ENCODE results near the gene KCND2.

Gene KCND2

DNA sequence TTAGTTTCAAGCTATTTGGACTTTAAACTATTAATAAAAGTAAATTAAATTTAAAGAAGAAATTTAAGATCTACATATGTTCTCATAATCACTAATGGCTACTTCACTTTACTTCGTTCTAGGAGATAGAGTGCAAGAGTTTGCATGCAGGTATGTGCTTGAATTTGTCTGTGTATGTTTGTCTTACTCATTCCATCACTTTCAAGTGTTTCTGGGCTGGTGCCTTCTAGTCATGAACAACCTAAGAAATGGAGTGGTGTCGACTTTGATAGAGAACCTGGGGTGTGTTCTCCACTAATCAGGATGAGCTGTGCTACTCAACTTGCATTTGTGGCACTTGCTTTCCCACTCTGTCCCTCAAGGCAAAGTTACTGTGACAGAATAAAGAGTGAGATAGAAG, 169.9 kb downstream of the KCND2 start:
- TF ChIP-seq, protein P1, sequence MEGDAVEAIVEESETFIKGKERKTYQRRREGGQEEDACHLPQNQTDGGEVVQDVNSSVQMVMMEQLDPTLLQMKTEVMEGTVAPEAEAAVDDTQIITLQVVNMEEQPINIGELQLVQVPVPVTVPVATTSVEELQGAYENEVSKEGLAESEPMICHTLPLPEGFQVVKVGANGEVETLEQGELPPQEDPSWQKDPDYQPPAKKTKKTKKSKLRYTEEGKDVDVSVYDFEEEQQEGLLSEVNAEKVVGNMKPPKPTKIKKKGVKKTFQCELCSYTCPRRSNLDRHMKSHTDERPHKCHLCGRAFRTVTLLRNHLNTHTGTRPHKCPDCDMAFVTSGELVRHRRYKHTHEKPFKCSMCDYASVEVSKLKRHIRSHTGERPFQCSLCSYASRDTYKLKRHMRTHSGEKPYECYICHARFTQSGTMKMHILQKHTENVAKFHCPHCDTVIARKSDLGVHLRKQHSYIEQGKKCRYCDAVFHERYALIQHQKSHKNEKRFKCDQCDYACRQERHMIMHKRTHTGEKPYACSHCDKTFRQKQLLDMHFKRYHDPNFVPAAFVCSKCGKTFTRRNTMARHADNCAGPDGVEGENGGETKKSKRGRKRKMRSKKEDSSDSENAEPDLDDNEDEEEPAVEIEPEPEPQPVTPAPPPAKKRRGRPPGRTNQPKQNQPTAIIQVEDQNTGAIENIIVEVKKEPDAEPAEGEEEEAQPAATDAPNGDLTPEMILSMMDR (IDR thresholded peaks at IDR 0.05) = no peak

DNA sequence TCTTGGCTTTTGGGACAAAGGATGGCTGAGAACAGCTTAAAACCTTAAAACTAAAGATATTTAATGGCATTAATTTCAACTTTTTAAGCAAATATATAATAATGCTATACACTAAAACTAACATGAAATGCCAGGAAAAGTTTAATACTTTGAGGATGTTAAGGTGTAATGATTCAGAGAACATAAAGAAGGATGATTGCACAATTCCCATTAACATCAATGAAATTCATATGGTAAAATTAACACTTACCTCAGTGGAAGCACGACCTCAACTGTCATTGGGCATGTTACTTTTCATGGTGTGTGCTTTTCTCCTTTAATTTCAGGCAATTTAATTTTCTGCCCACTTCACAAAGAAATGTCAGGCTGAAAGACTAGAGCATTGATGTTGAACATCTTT, 171.7 kb downstream of the KCND2 start:
- TF ChIP-seq, protein P1 (IDR thresholded peaks at IDR 0.05) = no peak

DNA sequence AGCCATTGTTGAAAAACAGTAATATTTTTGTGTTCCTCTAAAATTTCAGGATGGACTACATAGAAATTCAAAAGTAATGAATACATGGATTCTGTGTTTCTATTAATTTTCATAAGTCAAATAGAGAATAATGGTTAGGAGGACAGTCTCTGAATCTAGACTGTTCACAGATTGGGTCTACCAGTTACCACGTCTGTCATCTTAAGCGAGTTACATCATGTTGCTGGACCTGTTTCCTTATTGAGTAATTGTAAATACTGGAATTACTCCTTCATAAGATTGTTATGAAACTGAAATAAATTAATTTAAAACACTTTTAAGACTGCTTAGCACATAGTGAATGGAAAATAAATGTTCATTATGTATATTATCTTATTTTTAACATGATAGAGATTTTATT, 172.3 kb downstream of the KCND2 start:
- TF ChIP-seq, protein P1 (IDR thresholded peaks at IDR 0.05) = no peak

DNA sequence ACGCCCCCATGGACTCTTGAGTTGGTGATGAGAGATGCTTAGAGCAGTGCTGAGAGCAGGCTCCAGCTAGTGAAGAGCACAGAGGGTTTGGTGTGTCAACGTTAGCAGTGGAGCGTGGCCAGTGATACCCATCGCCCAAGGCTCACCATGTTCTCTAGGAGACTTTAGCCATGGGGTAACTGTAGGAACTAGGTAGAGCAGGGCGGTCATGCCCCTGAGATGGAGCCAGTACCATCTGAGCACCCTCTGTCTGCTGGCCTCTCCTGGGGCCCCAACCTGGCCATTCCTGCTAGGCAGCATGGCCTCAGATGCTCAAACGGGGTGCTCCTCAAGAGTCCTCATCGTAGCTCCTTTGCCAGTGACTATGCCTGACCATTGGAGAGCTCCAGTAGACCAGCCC, 179.7 kb downstream of the KCND2 start:
- TF ChIP-seq, protein P1 (IDR thresholded peaks at IDR 0.05) = no peak

DNA sequence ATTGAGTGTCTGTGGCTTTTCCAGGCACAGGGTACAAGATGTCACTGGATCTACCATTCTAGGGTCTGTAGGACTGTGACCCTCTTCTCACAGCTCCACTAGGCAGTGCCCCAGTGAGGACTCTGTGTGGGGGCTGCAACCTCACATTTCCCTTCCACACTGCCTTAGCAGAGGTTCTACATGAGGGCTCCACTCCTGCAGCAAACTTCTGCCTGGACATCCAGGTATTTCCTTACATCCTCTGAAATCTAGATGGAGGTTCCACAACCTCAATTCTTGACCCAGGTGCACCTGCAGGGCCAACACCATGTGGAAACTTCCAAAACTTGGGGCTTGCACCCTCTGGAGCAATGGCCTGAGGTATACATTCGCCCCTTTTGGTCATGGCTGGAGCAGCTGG, 183.7 kb downstream of the KCND2 start:
- TF ChIP-seq, protein P1 (IDR thresholded peaks at IDR 0.05) = no peak

DNA sequence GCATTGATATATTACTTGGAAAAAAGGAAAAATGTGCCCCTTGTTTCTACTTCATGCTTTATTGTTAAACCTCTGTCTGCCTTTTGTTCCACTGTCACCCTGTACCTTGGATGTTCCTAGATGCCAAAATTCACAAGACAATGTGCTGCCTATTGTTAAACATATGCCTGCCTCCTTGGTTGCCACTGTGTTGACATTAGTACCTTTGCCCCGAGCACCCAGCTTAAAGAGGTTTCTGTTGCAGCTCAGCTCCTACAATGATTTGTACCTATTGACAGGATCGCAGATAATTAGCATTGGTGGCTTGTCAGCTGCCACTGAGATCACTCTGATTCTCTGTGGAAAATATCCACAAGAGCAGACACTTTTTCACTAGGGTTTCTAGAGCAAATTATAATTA, 188.0 kb downstream of the KCND2 start:
- TF ChIP-seq, protein P1 (IDR thresholded peaks at IDR 0.05) = no peak

DNA sequence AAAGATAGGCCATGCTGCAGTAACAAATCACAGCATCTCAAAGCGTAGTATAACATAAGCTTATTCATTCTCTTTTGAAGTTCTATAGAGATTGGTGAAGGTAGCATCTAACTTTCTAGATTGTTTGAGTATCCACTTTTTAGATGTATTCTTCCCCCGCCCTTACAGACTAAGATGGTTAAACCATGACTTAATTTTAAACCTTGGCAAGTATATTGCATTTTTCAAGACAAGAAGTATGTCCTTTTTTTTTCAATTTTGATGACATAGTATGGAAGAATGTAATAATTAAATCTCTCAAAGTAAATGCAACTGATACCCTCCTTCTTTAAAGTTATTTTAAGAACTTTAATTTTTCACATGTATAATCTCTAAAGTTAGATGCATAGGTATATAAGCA, 190.0 kb downstream of the KCND2 start:
- TF ChIP-seq, protein P1 (IDR thresholded peaks at IDR 0.05) = no peak

DNA sequence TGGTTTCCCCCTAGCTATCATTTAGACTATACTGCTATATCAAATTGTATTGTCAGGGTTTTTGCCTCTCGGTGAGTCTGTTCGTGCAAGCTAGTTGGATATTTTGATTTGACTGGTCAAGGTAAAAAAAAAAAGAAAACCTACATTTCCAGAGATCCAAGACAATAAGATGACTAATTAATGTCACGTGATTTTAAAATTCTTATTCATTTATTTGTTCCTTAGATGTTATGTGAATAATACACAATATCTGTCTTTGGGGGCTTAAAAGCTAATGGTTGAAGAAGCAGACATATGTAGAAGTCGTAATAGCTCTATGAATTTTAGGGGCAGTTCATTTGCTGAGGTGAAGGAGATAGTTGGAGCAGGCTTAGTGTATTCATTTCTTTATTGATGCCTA, 191.1 kb downstream of the KCND2 start:
- TF ChIP-seq, protein P1 (IDR thresholded peaks at IDR 0.05) = no peak
